NCI-H2171 (cell line): Measurements from ENCODE around the gene DNASE1L3.
A peak's percentile ranks its signal among the peaks of the same experiment; 100 is the strongest.

ENCODE experiments used
- DNase-seq: peaks from one replicate; lab custom pipeline; 2025; lab: John Stamatoyannopoulos, UW

The DNASE1L3 gene

GRCh38 chr3:58157700-58158099 is 53.1 kb downstream of the DNASE1L3 start:
- no peak for DNase-seq

GRCh38 chr3:58155838-58156237 is 54.9 kb downstream of the DNASE1L3 start:
- DNase-seq = no peak

- no peak for DNase-seq
Measured at GRCh38 chr3:58154626-58155449, 55.9 kb downstream of the DNASE1L3 start.

- no peak for DNase-seq
Measured at GRCh38 chr3:58153371-58153770, 57.4 kb downstream of the DNASE1L3 start.

- no peak for DNase-seq
Measured at GRCh38 chr3:58152225-58153015, 58.4 kb downstream of the DNASE1L3 start.

GRCh38 chr3:58151637-58152036 is 59.1 kb downstream of the DNASE1L3 start:
- DNase-seq = no peak

- no peak for DNase-seq
Measured at GRCh38 chr3:58150810-58151199, 60.0 kb downstream of the DNASE1L3 start.

GRCh38 chr3:58150130-58150809 is 60.5 kb downstream of the DNASE1L3 start:
- no peak for DNase-seq

GRCh38 chr3:58148049-58148448 is 62.7 kb downstream of the DNASE1L3 start:
- peak; percentile 27 for DNase-seq

- DNase-seq = no peak
Measured at GRCh38 chr3:58144478-58145325, 66.1 kb downstream of the DNASE1L3 start.

- DNase-seq = no peak
Measured at GRCh38 chr3:58143417-58144055, 67.2 kb downstream of the DNASE1L3 start.
